Right ventricle myocardium inferior (tissue), 1 donor: Measurements from ENCODE around the gene CGN. TPM values are rescaled to one million over a fixed set of nuclear protein-coding genes. Genes with fewer than 3 reads are reported as not detected.
"Not testable (repeated sequence)": the region's sequence is repeated elsewhere in the genome, so short reads cannot be mapped to it uniquely, and the experiment has no call there.

Source experiments
- ATAC-seq: fragments of 200-7000 bp; cut with Tn5 transposase; one replicate; pipeline ENCODE4 v1.9.1; 2020; ENCODE audit warnings: mild to moderate bottlenecking, moderate library complexity
- DNase-seq: peaks from one replicate; pipeline ENCODE4 v3.0.0; 2021; ENCODE audit errors: missing footprints
- intact Hi-C: fragments of 100-400 bp; cut with DNase I; formaldehyde crosslinking; loops from one replicate; pipeline ENCODE4 v1.11.0; 2022
- total RNA-seq: library from RNA; stranded (reverse); fragmentation: NEBNext Ultra II Directional; extraction: Animal tissue kit (Norgen Biotek cat#: 25700); gene quantifications from one replicate; pipeline ENCODE4 v1.2.1, GENCODE V29; 2021
- donor health status: DM: no; HTN: yes; CAD: no; lungs with severe emphysema.

The CGN gene
- total RNA-seq, 1 donor from 2014 or later: 0.22 TPM

DNA sequence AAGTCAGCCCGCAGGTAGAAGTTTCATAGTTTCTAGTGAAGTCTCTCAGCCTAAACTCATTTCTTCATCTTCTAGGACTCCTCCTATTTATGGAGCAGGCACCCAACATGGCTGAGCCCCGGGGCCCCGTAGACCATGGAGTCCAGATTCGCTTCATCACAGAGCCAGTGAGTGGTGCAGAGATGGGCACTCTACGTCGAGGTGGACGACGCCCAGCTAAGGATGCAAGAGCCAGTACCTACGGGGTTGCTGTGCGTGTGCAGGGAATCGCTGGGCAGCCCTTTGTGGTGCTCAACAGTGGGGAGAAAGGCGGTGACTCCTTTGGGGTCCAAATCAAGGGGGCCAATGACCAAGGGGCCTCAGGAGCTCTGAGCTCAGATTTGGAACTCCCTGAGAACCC, 7.2 kb downstream of the CGN start:
- no peak for ATAC-seq
- intact Hi-C loops: no loop called here

DNA sequence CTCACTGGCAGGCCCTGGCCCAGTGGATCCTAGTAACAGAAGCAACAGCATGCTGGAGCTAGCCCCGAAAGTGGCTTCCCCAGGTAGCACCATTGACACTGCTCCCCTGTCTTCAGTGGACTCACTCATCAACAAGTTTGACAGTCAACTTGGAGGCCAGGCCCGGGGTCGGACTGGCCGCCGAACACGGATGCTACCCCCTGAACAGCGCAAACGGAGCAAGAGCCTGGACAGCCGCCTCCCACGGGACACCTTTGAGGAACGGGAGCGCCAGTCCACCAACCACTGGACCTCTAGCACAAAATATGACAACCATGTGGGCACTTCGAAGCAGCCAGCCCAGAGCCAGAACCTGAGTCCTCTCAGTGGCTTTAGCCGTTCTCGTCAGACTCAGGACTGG, 7.7 kb downstream of the CGN start:
- intact Hi-C loops: no loop called here
- no peak for DNase-seq
- no peak for ATAC-seq

More for the DNA sequence above, 7.2 kb downstream of the CGN start:
- DNase-seq: no peak

DNA sequence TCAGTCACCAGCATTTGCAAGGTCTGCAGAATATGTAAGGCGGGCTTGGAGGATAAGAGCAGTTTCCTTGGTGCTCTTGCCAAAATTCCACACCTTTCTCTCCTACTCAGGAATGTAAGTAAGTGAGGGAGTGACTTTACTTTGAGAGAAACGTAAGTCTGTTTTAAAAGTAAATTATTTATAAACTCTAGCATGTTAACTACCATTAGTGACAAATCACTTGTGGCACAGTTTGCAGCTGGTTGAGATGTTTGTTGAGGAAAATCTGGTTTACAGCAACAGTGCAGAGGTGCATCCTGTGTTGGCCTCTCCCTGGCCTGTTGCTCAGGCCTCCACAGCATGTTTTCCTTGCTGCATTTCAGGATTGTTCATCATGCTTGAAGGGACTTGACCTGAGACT, 8.5 kb downstream of the CGN start:
- ATAC-seq (no peak), DNase-seq (no peak)
- intact Hi-C loops: no loop called here

DNA sequence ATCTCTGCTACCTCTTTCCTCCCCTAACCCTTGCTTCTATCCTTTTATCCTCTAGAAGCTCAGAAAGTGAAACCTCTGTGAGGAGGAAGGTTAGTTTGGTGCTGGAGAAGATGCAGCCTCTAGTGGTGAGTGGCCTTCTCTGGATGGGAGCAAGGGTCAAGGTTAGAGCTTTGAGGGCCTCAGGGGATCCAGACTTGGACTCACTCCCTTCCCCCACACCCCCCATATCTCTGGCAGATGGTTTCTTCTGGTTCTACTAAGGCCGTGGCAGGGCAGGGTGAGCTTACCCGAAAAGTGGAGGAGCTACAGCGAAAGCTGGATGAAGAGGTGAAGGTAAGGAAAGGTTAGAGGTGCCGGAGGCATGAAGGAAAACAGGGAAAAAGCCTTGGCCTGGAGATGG, 9.2 kb downstream of the CGN start:
- ATAC-seq (no peak), DNase-seq (no peak)
- intact Hi-C loops: no loop called here

DNA sequence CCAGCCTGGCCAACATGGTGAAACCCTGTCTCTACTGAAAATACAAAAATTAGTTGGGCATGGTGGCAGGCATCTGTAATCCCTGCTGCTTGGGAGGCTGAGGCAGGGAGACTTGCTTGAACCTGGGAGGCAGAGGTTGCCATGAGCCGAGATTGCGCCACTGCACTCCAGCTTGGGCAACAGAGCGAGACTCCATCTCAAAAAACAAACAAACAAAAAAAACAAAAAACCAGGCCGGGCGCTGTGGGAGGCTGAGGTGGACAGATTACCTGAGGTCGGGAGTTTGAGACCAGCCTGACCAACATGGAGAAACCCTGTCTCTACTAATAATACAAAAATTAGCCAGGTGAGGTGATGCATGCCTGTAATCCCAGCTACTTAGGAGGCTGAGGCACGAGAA, 11.2 kb downstream of the CGN start:
- ATAC-seq, DNase-seq, intact Hi-C loops: not testable (repeated sequence)

DNA sequence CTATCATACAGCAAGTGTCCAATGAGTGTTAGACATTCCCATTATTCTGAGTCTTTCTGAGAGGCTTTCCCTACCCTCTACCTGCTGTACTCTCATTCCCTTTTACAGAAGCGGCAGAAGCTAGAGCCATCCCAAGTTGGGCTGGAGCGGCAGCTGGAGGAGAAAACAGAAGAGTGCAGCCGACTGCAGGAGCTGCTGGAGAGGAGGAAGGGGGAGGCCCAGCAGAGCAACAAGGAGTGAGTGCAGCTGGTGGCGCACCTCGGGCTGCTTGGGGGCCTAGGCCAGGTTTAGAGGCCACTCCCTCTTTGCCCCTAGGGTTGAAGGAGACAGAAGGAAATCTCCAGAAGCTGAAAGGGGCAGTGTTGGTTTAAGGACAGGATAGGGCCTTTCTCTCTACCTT, 12.1 kb downstream of the CGN start:
- intact Hi-C loops: no loop called here
- DNase-seq (no peak), ATAC-seq (no peak)

DNA sequence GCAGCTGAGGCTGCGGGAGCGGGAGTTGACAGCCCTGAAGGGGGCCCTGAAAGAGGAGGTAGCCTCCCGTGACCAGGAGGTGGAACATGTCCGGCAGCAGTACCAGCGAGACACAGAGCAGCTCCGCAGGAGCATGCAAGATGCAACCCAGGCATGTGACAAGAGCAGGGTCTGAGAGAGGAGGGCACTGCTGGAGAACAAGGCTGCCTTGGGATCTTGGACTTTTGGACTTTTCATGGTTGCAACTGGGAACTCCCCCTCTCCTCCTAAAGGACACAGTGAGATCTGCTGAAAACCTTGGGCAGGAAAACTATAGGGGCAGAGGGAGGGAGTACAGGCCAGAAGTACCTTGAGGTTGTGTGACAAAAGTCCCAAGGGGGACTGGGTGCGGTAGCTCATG, 13.5 kb downstream of the CGN start:
- intact Hi-C loops: no loop called here
- no peak for DNase-seq
- no peak for ATAC-seq

DNA sequence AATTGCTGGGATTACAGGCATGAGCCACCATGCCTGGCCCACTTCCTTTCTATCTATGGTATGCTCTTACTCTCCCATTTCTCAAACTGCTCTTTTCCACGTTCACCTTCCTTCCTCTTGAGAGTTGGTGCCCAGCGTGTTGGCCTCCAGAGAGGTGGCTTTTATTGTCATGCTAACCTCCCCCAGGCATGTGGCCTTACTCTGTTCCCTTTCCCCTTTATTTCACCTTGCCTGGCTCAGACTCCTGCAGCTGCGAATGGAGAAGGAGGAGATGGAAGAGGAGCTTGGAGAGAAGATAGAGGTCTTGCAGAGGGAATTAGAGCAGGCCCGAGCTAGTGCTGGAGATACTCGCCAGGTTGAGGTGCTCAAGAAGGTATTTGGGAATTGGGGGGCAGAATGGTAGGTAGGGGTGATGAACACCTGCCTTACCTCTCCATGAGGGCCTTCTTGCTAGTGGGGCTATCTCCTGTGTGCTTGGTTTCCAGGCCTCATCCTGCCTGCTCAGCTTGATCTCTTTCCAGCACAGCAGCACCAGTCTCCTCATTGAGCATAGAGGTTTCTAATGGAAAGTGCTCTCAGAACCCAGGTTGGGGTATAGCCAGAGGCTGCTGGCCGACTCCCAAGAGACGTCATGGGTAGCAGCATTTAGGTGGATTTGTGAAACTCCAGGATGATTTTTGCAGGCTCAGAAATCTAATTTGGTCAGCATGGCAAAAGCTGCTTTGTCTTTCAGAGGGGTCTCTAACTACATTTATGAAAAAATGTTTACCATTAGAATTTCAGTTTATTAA, 15.7 kb downstream of the CGN start:
- ATAC-seq: no peak
- intact Hi-C loops: no loop called here
- no peak for DNase-seq

DNA sequence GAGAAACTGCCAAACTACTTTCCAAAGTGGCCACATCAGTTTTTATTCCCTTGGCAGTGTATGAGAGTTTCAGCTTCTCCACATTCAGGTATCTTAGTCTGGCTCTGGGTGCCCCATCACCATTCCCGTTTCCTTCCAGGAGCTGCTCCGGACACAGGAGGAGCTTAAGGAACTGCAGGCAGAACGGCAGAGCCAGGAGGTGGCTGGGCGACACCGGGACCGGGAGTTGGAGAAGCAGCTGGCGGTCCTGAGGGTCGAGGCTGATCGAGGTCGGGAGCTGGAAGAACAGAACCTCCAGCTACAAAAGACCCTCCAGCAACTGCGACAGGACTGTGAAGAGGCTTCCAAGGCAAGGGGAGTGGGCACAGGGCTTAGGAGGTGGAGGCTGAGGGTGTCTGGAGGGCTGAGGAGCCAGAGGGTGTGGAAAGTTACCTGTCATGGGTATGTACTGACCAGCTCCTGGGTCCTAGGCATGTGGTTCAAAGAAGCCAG, 18.1 kb downstream of the CGN start:
- ATAC-seq (no peak), DNase-seq (no peak)
- intact Hi-C loops: no loop called here

DNA sequence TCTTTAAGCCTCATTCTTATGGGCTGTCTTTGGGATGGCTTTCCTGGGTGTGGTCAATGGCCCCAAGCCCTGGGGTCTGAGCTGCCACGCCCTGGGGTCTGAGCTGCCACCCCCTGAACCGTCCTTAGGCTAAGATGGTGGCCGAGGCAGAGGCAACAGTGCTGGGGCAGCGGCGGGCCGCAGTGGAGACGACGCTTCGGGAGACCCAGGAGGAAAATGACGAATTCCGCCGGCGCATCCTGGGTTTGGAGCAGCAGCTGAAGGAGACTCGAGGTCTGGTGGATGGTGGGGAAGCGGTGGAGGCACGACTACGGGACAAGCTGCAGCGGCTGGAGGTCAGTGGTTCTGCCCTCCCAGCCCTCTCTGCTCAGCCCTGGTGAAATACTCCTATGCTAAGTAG, 18.6 kb downstream of the CGN start:
- DNase-seq (no peak), ATAC-seq (no peak)
- intact Hi-C loops: no loop called here

DNA sequence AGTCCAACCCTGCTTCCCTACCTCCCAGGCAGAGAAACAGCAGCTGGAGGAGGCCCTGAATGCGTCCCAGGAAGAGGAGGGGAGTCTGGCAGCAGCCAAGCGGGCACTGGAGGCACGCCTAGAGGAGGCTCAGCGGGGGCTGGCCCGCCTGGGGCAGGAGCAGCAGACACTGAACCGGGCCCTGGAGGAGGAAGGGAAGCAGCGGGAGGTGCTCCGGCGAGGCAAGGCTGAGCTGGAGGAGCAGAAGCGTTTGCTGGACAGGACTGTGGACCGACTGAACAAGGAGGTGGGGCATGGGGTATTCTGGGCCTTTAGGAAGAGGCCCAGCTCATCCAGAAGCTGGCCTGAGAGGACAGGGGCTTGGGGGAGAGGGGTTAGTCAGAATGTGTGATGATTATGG, 19.3 kb downstream of the CGN start:
- intact Hi-C loops: no loop called here
- DNase-seq (no peak), ATAC-seq (no peak)

DNA sequence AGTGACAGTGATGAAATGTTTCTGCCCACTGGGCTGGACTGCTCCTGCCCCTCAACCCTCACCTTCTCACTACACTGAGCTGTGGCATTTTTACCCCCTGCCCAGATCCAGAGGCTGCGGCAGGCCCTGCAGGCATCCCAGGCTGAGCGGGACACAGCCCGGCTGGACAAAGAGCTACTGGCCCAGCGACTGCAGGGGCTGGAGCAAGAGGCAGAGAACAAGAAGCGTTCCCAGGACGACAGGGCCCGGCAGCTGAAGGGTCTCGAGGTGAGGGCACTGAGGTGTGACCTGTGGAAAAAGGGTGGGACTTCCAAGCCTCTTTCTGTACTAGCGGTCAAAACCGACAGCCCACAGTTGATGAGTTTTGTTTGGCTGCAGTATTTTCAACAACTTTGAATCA, 22.7 kb downstream of the CGN start:
- intact Hi-C loops: no loop called here
- DNase-seq (no peak), ATAC-seq (no peak)

DNA sequence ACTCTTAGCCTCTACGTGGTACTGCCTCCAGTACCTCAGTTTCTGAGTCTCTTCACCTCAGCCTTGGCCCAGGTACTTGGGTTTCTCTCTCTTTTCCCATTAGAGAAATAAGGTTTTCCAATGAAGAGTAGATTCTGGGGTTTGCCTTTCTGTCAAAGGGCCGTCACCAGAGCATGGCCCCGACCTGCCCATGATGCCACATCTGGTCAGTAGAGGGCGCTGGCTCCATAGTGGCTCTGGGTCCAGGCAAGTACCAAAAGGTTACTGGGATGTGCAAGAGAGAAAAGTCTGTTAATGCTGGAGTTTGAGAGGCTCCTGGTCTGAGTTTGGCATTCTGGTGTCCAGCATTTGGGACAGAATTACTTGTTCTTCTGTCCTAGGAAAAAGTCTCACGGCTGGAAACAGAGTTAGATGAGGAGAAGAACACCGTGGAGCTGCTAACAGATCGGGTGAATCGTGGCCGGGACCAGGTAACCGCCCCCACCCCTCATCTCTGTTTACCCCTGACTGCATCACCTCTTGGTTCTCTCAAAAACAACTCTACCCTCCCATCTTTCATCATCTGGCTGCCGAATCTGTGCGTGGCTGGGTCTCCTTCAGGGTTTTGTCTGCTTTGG, 23.6 kb downstream of the CGN start:
- intact Hi-C loops: loop anchor here (5.0 kb wide), 1 partner anchor 303 kb away; the partner anchor contains the start of gene C2CD4D
- DNase-seq (peak; percentile 90), ATAC-seq (peak; percentile 72)

DNA sequence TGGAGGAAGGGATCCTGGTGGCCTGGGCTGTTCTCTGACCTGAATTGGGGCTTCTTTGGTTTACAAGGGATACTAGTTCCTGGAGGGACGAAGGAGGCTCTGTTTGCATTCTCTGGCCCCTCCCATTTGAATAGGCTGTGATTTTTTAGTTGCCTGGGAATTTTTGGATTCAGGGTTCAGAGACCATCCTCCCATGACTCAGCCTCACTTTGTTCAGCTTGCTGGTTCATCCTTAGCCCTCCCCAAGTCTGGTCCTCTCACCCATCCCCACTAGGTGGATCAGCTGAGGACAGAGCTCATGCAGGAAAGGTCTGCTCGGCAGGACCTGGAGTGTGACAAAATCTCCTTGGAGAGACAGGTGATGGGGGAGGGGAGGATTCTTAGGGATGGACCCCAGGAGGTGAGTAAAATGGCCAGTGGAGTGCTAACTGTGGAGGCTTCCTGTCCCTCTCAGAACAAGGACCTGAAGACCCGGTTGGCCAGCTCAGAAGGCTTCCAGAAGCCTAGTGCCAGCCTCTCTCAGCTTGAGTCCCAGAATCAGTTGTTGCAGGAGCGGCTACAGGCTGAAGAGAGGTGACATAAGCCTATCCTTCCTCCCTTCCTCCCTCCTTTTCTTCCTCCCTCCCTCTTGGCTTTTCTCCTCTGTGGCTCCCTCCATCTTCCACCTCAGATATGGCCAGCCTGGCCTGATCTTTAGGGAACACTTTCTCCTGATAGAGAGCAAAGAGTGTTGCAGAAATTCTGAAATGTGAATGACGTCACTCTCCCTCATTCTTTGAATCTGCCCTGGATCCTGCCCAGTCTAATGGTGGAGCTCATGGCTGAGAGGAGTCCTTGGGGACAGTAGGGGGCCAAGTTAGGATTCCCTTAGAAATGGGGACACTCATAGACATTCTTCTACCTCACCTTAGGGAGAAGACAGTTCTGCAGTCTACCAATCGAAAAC, 24.4 kb downstream of the CGN start:
- intact Hi-C loops: loop anchor here (2.0 to 5.0 kb wide), 2 partner anchors 199 to 302 kb away; partner anchors contain the start of gene C2CD4D
- DNase-seq: no peak
- no peak for ATAC-seq

DNA sequence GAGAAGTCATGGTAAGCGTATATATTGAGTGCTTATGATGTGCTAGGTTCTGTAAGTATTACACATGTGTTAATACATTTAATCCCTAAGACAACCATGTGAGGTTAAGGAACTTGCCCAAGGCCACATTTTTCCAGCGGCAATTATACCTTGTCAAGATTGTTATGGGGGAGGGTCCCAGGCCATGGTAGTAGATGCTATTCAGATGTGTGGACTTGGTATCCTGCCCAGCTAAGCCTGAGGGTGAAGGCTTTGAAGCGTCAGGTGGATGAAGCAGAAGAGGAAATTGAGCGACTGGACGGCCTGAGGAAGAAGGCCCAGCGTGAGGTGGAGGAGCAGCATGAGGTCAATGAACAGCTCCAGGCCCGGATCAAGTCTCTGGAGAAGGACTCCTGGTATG, 25.3 kb downstream of the CGN start:
- ATAC-seq: no peak

DNA sequence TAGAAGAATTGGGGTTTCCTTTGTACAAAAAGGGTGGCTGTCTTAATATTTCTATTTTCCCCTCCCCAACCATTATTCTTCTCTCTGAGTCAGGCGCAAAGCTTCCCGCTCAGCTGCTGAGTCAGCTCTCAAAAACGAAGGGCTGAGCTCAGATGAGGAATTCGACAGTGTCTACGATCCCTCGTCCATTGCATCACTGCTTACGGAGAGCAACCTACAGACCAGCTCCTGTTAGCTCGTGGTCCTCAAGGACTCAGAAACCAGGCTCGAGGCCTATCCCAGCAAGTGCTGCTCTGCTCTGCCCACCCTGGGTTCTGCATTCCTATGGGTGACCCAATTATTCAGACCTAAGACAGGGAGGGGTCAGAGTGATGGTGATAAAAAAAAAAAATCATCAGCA, 25.9 kb downstream of the CGN start:
- intact Hi-C loops: loop anchor here (2.0 to 5.0 kb wide), 2 partner anchors 198 to 300 kb away; partner anchors contain the start of gene C2CD4D
- DNase-seq (no peak), ATAC-seq (no peak)

More for the DNA sequence above, 25.3 kb downstream of the CGN start:
- intact Hi-C loops: loop anchor here (2.0 to 5.0 kb wide), 2 partner anchors 198 to 301 kb away; partner anchors contain the start of gene C2CD4D
- no peak for DNase-seq

DNA sequence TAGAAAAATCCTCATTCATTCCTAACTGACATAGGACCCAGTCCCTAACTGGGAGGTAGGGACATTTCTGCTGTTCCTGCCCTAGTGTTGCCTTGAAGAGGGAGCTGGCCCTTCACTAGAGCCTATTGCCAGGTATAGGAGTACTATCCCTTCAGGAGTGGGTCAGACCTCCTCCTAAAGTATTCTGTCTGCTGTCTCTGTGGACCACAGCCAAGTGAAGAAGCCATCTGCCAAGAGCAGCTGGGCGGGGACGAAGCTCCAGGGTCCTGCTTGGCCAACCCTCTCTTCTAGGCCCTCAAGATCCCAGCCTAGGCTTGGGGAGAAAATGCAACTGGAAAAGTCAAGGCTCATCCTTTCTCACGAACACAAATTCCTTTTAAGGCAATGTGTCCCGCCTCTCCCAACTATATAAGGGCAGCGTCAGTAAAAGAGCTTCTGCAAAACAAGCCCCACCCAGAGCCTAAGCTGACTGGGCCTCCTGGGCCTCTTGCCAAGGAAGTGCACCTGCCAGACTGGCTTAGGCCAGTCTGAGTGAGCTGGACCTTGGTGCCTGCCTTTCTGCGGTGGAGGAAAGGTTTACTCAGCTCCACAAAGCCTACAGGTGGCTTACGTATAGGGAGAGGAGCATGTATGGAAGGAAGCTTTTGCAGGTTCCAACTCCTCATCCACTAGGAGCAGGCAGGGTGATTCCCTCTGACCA, 28.3 kb downstream of the CGN start:
- ATAC-seq (peak; percentile 68), DNase-seq (peak; percentile 74)
- intact Hi-C loops: loop anchor here (5.0 kb wide), 1 partner anchor 298 kb away; the partner anchor contains the start of gene C2CD4D
